IMR-90 (cell line): ENCODE data around the gene SLC2A13. TPM values are rescaled to one million over a fixed set of nuclear protein-coding genes. Genes with fewer than 3 reads are reported as not detected.

Source experiments
- ATAC-seq: fragments of 200-7000 bp; cut with Tn5 transposase; 2 replicates; pipeline ENCODE4 v1.9.1; 2020; ENCODE audit warnings: low read depth, mild to moderate bottlenecking, moderate library complexity
- BruUV-seq: library from RNA; stranded (reverse); fragments of 400-500 nt; replicated peaks from 2 replicates; lab custom pipeline; 2021; lab: Mats Ljungman, UMichigan
- CTCF ChIA-PET: fragments of 300-600 bp; formaldehyde crosslinking; extraction: SDS; loops from one replicate; lab custom pipeline; 2021; ENCODE audit warnings: antibody characterized with exemption; lab: Yijun Ruan, JAX
- POLR2A ChIA-PET: fragments of 300-600 bp; sonication (Branson Sonifier 250); formaldehyde crosslinking; loops from one replicate; lab custom pipeline; 2022; ENCODE audit warnings: antibody characterized with exemption; ENCODE audit not compliant: unreplicated experiment; lab: Charles Lee
- DNase-seq: peaks from one replicate; pipeline ENCODE4 v3.0.0; 2013
- H2AFZ ChIP-seq: replicated peaks from 2 replicates; pipeline ENCODE3; 2013; ENCODE audit warnings: low read length, mild to moderate bottlenecking; ENCODE audit not compliant: poor library complexity
- H2AK5ac ChIP-seq: 2 replicates; pipeline ENCODE4 v1.6.1; 2013; ENCODE audit warnings: low read depth, low read length, inconsistent platforms
- H2AK9ac ChIP-seq: replicated peaks from 2 replicates; pipeline ENCODE3; 2013; ENCODE audit warnings: mild to moderate bottlenecking, low read depth, low read length, moderate library complexity; ENCODE audit not compliant: poor library complexity
- H2BK120ac ChIP-seq: 2 replicates; pipeline ENCODE4 v1.6.1; 2013; ENCODE audit warnings: low read depth, low read length, inconsistent platforms
- H2BK15ac ChIP-seq: 3 replicates; pipeline ENCODE4 v1.6.1; 2013; ENCODE audit warnings: low read depth, low read length, inconsistent platforms
- H2BK20ac ChIP-seq: 2 replicates; pipeline ENCODE4 v1.6.1; 2013; ENCODE audit warnings: low read depth, mild to moderate bottlenecking, inconsistent platforms, low read length, moderate library complexity
- H2BK5ac ChIP-seq: 2 replicates; pipeline ENCODE4 v1.6.1; 2013; ENCODE audit warnings: mild to moderate bottlenecking, low read depth, low read length, inconsistent platforms; ENCODE audit not compliant: poor library complexity, severe bottlenecking
- H3K14ac ChIP-seq: replicated peaks from 2 replicates; pipeline ENCODE4 v1.6.1; 2013; ENCODE audit warnings: low read depth, low read length, inconsistent platforms
- H3K18ac ChIP-seq: 2 replicates; pipeline ENCODE4 v1.6.1; 2013; ENCODE audit warnings: low read depth, low read length, control low read depth
- H3K23ac ChIP-seq: 2 replicates; pipeline ENCODE4 v1.6.1; 2013; ENCODE audit warnings: low read depth, low read length, inconsistent platforms
- H3K27ac ChIP-seq: 2 replicates; pipeline ENCODE4 v1.5.1; 2013; ENCODE audit warnings: mild to moderate bottlenecking, control low read depth, low read length; ENCODE audit not compliant: insufficient read depth
- H3K27me3 ChIP-seq: 2 replicates; pipeline ENCODE4 v1.6.1; 2013; ENCODE audit warnings: low read length; ENCODE audit not compliant: control insufficient read depth, insufficient read depth
- H3K36me3 ChIP-seq: 2 replicates; pipeline ENCODE4 v1.6.1; 2013; ENCODE audit warnings: low read length, mixed read lengths; ENCODE audit not compliant: control insufficient read depth, insufficient read depth
- H3K4ac ChIP-seq: 2 replicates; pipeline ENCODE4 v1.6.1; 2013; ENCODE audit warnings: low read depth, low read length, inconsistent platforms
- H3K4me1 ChIP-seq: 2 replicates; pipeline ENCODE4 v1.6.1; 2013; ENCODE audit warnings: low read length, mixed read lengths; ENCODE audit not compliant: control insufficient read depth, insufficient read depth
- H3K4me2 ChIP-seq: 2 replicates; pipeline ENCODE4 v1.6.1; 2013; ENCODE audit warnings: low read depth, mild to moderate bottlenecking, control low read depth, low read length, moderate library complexity
- H3K4me3 ChIP-seq: 2 replicates; pipeline ENCODE4 v1.5.1; 2013; ENCODE audit warnings: low read depth, mild to moderate bottlenecking, control low read depth, low read length, moderate library complexity; ENCODE audit not compliant: insufficient read depth
- H3K56ac ChIP-seq: 2 replicates; pipeline ENCODE4 v1.6.1; 2013; ENCODE audit warnings: low read length, inconsistent platforms; ENCODE audit not compliant: insufficient read depth; ENCODE audit errors: extremely low read depth
- H3K79me1 ChIP-seq, 2 experiments: 2 replicates each; pipeline ENCODE4 v1.6.1; 2013; ENCODE audit warnings: low read length in 2 of 2, inconsistent platforms in 1 of 2, low read depth in 1 of 2
- H3K9ac ChIP-seq: 2 replicates; pipeline ENCODE4 v1.6.1; 2013; ENCODE audit warnings: low read depth, low read length, control low read depth
- H3K9me1 ChIP-seq: 2 replicates; pipeline ENCODE4 v1.6.1; 2013; ENCODE audit warnings: low read length, inconsistent platforms; ENCODE audit not compliant: insufficient read depth
- H3K9me3 ChIP-seq: 2 replicates; pipeline ENCODE4 v1.6.1; 2013; ENCODE audit warnings: low read length; ENCODE audit not compliant: control insufficient read depth, insufficient read depth
- H4K20me1 ChIP-seq: 2 replicates; pipeline ENCODE4 v1.6.1; 2013; ENCODE audit warnings: low read length, inconsistent platforms; ENCODE audit not compliant: insufficient read depth
- H4K5ac ChIP-seq: 2 replicates; pipeline ENCODE4 v1.6.1; 2013; ENCODE audit warnings: mild to moderate bottlenecking, low read depth, low read length, control low read depth
- H4K8ac ChIP-seq, 2 experiments: 2 replicates each; pipeline ENCODE4 v1.6.1; 2013; ENCODE audit warnings: low read depth in 2 of 2, low read length in 2 of 2, control low read depth in 1 of 2, inconsistent platforms in 1 of 2
- H4K91ac ChIP-seq: 2 replicates; pipeline ENCODE4 v1.6.1; 2013; ENCODE audit warnings: low read depth, low read length, inconsistent platforms; ENCODE audit not compliant: insufficient read depth
- CEBPB ChIP-seq: IDR thresholded peaks from 2 replicates; pipeline ENCODE4 v1.6.1; 2012; ENCODE audit warnings: low read depth, low read length, improper control_type of control experiment
- CTCF ChIP-seq: conservative IDR thresholded peaks from 2 replicates; pipeline ENCODE4 v1.5.1; 2012; ENCODE audit warnings: mild to moderate bottlenecking, low read depth, low read length, improper control_type of control experiment
- MAFK ChIP-seq: IDR thresholded peaks from 2 replicates; pipeline ENCODE4 v1.6.1; 2012; ENCODE audit warnings: low read depth, low read length, improper control_type of control experiment
- MAZ ChIP-seq: IDR thresholded peaks from 2 replicates; pipeline ENCODE4 v1.6.1; 2012; ENCODE audit warnings: low read depth, mild to moderate bottlenecking, low read length, improper control_type of control experiment, moderate library complexity, borderline replicate concordance
- NFE2L2 ChIP-seq: fragments of 150-350 bp; IDR thresholded peaks from 2 replicates; pipeline ENCODE4 v1.6.1; 2016; ENCODE audit warnings: low read depth, mild to moderate bottlenecking, low read length
- POLR2A ChIP-seq: IDR thresholded peaks from 2 replicates; pipeline ENCODE4 v1.6.1; 2012; ENCODE audit warnings: mild to moderate bottlenecking, low read depth, low read length
- RCOR1 ChIP-seq: IDR thresholded peaks from 2 replicates; pipeline ENCODE4 v1.6.1; 2012; ENCODE audit warnings: mild to moderate bottlenecking, low read length, improper control_type of control experiment; ENCODE audit not compliant: insufficient replicate concordance
- WGBS, 2 experiments: methylation state at CpG; one replicate each; pipeline versions ENCODE4 v1.1.5 to v1.1.7; 2013; ENCODE audit warnings: missing lambda C conversion rate in 2 of 2; ENCODE audit not compliant: insufficient read length in 1 of 2; ENCODE audit errors: extremely low coverage in 2 of 2; 5-methylcytosine and 5-hydroxymethylcytosine counted together
- dilution Hi-C: fragments of 300-500 bp; cut with HindIII; formaldehyde crosslinking; loops from one replicate; pipeline ENCODE4 v1.14.3; 2018; ENCODE audit warnings: low sequenced_read_pairs; ENCODE audit not compliant: unreplicated experiment
- in situ Hi-C: fragments of 300-500 bp; cut with MboI; formaldehyde crosslinking; loops from 3 replicates; pipeline ENCODE4 v1.14.3; 2019; ENCODE audit warnings: low sequenced_read_pairs, inconsistent platforms, mixed read lengths
- intact Hi-C: fragments of 100-400 bp; cut with micrococcal nuclease; formaldehyde crosslinking; loops from 2 replicates; pipeline ENCODE4 v1.10.0; 2022
- polyA plus RNA-seq, 3 experiments: library from polyadenylated mRNA; depleted of rRNA; stranded (reverse); fragments of >200 nt; gene quantifications; 2 replicates each; pipeline ENCODE4 v1.2.3, GENCODE V29; 2012; ENCODE audit warnings: low replicate concordance in 1 of 3
- total RNA-seq: library from RNA; depleted of rRNA; stranded (reverse); fragments of >200 nt; gene quantifications from 2 replicates; pipeline ENCODE4 v1.2.3, GENCODE V29; 2012

Gene SLC2A13
- total and polyA plus RNA-seq, 2 of the 4 experiments (the other 2 are of a cell fraction) = 1.5 to 3.9 TPM

GRCh38 chr12:39892146-39892545, 213.7 kb downstream of the SLC2A13 start:
- Histone ChIP-seq H4K91ac (no peak overlapping the region), H4K8ac (no peak overlapping the region), H3K36me3 (no peaks in the 10 kb centered on the region), H2AFZ (no peak overlapping the region), H2BK120ac (no peak overlapping the region), H3K4me2 (no peak overlapping the region), H3K23ac (no peak overlapping the region), H3K4ac (no peak overlapping the region), H2BK5ac (no peak overlapping the region), H3K9me1 (no peaks in the 10 kb centered on the region), H3K27ac (no peak overlapping the region), H2AK5ac (no peak overlapping the region), H3K27me3 (no peaks in the 10 kb centered on the region), H3K4me1 (no peaks in the 10 kb centered on the region), H3K79me1 (no peaks in the 10 kb centered on the region), H3K9me3 (no peaks in the 10 kb centered on the region), H2BK20ac (no peak overlapping the region), H4K5ac (no peak overlapping the region), H3K18ac (no peak overlapping the region), H4K20me1 (no peaks in the 10 kb centered on the region), H3K9ac (no peak overlapping the region), H2BK15ac (no peak overlapping the region), H3K56ac (no peak overlapping the region), H3K14ac (no peak overlapping the region), H2AK9ac (no peak overlapping the region), H3K4me3 (no peak overlapping the region)
- intact Hi-C loops = no loop called here
- CTCF ChIA-PET = interaction anchor here (0.5 kb wide), 1 partner anchor 208 kb away, joined by 4 read pairs; no protein-coding TSS in a partner anchor
- no CpG with 5 or more reads among the region's 3 CpGs for WGBS, 2 experiments
- in situ Hi-C loops = no loop called here
- POLR2A ChIA-PET = no interaction called here
- no peak for TF ChIP-seq NFE2L2
- TF ChIP-seq RCOR1 = no peak
- no peak for TF ChIP-seq CEBPB
- TF ChIP-seq MAZ = no peak
- TF ChIP-seq POLR2A = no peak
- no peak for TF ChIP-seq MAFK
- TF ChIP-seq CTCF = no peak
- dilution Hi-C loops = no loop called here
- ATAC-seq = no peak
- DNase-seq = no peak
- no TSS peak for BruUV-seq
